Measurements from ENCODE around the gene NRIP3. TPM values are rescaled to one million over a fixed set of nuclear protein-coding genes. Genes with fewer than 3 reads are reported as not detected.

The NRIP3 gene
- total and polyA plus RNA-seq, 9 of the 15 experiments (the other 6 are each of a cell fraction or from before 2014, with no cell fraction given), result 4.4 to 18.7 (median 11.6) TPM

GRCh38 chr11:9039198-9039597, 35.4 kb upstream of the NRIP3 start (continued):
- TF ChIP-seq CCAR2 (IDR thresholded peaks at IDR 0.05; ENCODE audit: low read depth, low read length) (no peak), ZNF347 (CRISPR knock-in tag; IDR thresholded peaks at IDR 0.05; ENCODE audit: low read depth) (no peak), DDX20 (tag; IDR thresholded peaks at IDR 0.05; ENCODE audit: low read depth) (no peak), TEAD2 (tag; IDR thresholded peaks at IDR 0.05) (no peak)
- TF ChIP-seq, protein P1, sequence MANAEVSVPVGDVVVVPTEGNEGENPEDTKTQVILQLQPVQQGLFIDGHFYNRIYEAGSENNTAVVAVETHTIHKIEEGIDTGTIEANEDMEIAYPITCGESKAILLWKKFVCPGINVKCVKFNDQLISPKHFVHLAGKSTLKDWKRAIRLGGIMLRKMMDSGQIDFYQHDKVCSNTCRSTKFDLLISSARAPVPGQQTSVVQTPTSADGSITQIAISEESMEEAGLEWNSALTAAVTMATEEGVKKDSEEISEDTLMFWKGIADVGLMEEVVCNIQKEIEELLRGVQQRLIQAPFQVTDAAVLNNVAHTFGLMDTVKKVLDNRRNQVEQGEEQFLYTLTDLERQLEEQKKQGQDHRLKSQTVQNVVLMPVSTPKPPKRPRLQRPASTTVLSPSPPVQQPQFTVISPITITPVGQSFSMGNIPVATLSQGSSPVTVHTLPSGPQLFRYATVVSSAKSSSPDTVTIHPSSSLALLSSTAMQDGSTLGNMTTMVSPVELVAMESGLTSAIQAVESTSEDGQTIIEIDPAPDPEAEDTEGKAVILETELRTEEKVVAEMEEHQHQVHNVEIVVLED (CRISPR knock-in tag; IDR thresholded peaks at IDR 0.05), result no peak

GRCh38 chr11:9038541-9038940, 34.7 kb upstream of the NRIP3 start:
- H3K4me1 ChIP-seq (replicated peaks in 1 of 2; ENCODE audit: control insufficient read depth in 2 of 2, insufficient read depth in 2 of 2, low read length in 2 of 2), result peaks cover 0 to 4% of the 10 kb centered on the region in 2 experiments; a peak in 2 of 5 replicates
- ChIA-PET POLR2A (interaction anchor here (0.6 to 1.3 kb wide), 2 partner anchors 14 to 314 kb away, joined by 3 to 5 read pairs; no protein-coding TSS in a partner anchor), CTCF (ENCODE audit: low intra/inter-chr PET ratio) (no interaction called here)
- no peaks in the 10 kb centered on the region for H3K9me3 ChIP-seq (replicated peaks; ENCODE audit: control insufficient read depth, insufficient read depth, low read depth, low read length)
- no peak overlapping the region for H3K4me2 ChIP-seq (ENCODE audit: insufficient read depth, low read length)
- peaks cover 35 to 41% of the 10 kb centered on the region in 2 experiments; a peak in 4 of 5 replicates for H3K27me3 ChIP-seq (ENCODE audit: control insufficient read depth in 2 of 2, insufficient read depth in 2 of 2, low read length in 2 of 2)
- no peak overlapping the region for H2AFZ ChIP-seq (ENCODE audit: low read depth, low read length)
- no peaks in the 10 kb centered on the region for H3K79me2 ChIP-seq (ENCODE audit: control insufficient read depth, insufficient read depth, low read length)
- H3K27ac ChIP-seq (ENCODE audit: extremely low read depth, low read depth, low read length), result no peak overlapping the region
- ATAC-seq (no peak), FAIRE-seq (no peak), DNase-seq (ENCODE audit: extremely low read depth in 1 of 4, low spot score in 3 of 4) (no peak)
- no peak overlapping the region for H3K9ac ChIP-seq (ENCODE audit: insufficient read depth in 1 of 2, low read depth in 2 of 2, low read length in 2 of 2)
- in situ Hi-C loops (cut with MboI), result no loop called here
- BruUV-seq (replicated peaks), result no TSS peak
- intact Hi-C loops (cut with micrococcal nuclease), result no loop called here
- H4K20me1 ChIP-seq (replicated peaks; ENCODE audit: control insufficient read depth, insufficient read depth, low read length), result no peaks in the 10 kb centered on the region
- H3K4me3 ChIP-seq, result no peak overlapping the region
- H3K9me1 ChIP-seq (ENCODE audit: control insufficient read depth, insufficient read depth, low read length), result no peaks in the 10 kb centered on the region
- H3K36me3 ChIP-seq (ENCODE audit: control insufficient read depth, insufficient read depth, low read length), result no peaks in the 10 kb centered on the region
- 7% methylated on average over 3 of the region's 3 CpGs for WGBS (ENCODE audit: insufficient coverage, low coverage, missing lambda C conversion rate)
- TF ChIP-seq PTTG1 (tag; IDR thresholded peaks at IDR 0.05; ENCODE audit: low read depth), result no peak
- no peak for TF ChIP-seq DMBX1 (CRISPR knock-in tag; IDR thresholded peaks at IDR 0.05; ENCODE audit: borderline replicate concordance)
- no peak for TF ChIP-seq ZNF184 (CRISPR knock-in tag; IDR thresholded peaks at IDR 0.05)
- TF ChIP-seq RUNX1 (IDR thresholded peaks at IDR 0.05; ENCODE audit: low read depth), result no peak
- TF ChIP-seq MBD2 (IDR thresholded peaks at IDR 0.05; ENCODE audit: borderline replicate concordance, low read depth), result no peak
- TF ChIP-seq FIP1L1 (IDR thresholded peaks at IDR 0.05; ENCODE audit: low read depth, low read length, poor library complexity, severe bottlenecking), result no peak
- TF ChIP-seq ZNF436 (CRISPR knock-in tag; IDR thresholded peaks at IDR 0.05), result no peak
- TF ChIP-seq CHD2 (IDR thresholded peaks at IDR 0.05; ENCODE audit: low read depth, low read length), result no peak
- TF ChIP-seq ZNF280B (CRISPR knock-in tag; IDR thresholded peaks at IDR 0.05), result no peak
- TF ChIP-seq, protein P2, sequence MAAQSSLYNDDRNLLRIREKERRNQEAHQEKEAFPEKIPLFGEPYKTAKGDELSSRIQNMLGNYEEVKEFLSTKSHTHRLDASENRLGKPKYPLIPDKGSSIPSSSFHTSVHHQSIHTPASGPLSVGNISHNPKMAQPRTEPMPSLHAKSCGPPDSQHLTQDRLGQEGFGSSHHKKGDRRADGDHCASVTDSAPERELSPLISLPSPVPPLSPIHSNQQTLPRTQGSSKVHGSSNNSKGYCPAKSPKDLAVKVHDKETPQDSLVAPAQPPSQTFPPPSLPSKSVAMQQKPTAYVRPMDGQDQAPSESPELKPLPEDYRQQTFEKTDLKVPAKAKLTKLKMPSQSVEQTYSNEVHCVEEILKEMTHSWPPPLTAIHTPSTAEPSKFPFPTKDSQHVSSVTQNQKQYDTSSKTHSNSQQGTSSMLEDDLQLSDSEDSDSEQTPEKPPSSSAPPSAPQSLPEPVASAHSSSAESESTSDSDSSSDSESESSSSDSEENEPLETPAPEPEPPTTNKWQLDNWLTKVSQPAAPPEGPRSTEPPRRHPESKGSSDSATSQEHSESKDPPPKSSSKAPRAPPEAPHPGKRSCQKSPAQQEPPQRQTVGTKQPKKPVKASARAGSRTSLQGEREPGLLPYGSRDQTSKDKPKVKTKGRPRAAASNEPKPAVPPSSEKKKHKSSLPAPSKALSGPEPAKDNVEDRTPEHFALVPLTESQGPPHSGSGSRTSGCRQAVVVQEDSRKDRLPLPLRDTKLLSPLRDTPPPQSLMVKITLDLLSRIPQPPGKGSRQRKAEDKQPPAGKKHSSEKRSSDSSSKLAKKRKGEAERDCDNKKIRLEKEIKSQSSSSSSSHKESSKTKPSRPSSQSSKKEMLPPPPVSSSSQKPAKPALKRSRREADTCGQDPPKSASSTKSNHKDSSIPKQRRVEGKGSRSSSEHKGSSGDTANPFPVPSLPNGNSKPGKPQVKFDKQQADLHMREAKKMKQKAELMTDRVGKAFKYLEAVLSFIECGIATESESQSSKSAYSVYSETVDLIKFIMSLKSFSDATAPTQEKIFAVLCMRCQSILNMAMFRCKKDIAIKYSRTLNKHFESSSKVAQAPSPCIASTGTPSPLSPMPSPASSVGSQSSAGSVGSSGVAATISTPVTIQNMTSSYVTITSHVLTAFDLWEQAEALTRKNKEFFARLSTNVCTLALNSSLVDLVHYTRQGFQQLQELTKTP (IDR thresholded peaks at IDR 0.05; ENCODE audit: low read depth in 1 of 2, partially characterized antibody in 2 of 2), result no peak

Data from K562 (cell line).